Panc1 (cell line): ENCODE measurements around the gene SEMA4D. TPM values are rescaled to one million over a fixed set of nuclear protein-coding genes. Genes with fewer than 3 reads are reported as not detected.

Source experiments
- ATAC-seq: fragments of 200-7000 bp; cut with Tn5 transposase; 2 replicates; pipeline ENCODE4 v1.9.1; 2020; ENCODE audit warnings: mild to moderate bottlenecking, moderate library complexity
- BruUV-seq: library from RNA; stranded (reverse); fragments of 400-500 nt; replicated peaks from 2 replicates; lab custom pipeline; 2021; lab: Mats Ljungman, UMichigan
- CTCF ChIA-PET: fragments of 300-600 bp; sonication (Branson Sonifier 250); formaldehyde crosslinking; loops from one replicate; lab custom pipeline; 2022; ENCODE audit warnings: antibody characterized with exemption; lab: Charles Lee
- POLR2A ChIA-PET: fragments of 300-600 bp; sonication (Branson Sonifier 250); formaldehyde crosslinking; loops from one replicate; lab custom pipeline; 2022; ENCODE audit warnings: antibody characterized with exemption; lab: Charles Lee
- DNase-seq: peaks from one replicate; pipeline ENCODE4 v3.0.0-alpha.2; 2010; ENCODE audit warnings: low read depth, low spot score
- H3K27ac ChIP-seq: 2 replicates; pipeline ENCODE4 v1.5.1; 2011; ENCODE audit warnings: mild to moderate bottlenecking, low read length, inconsistent platforms
- H3K27me3 ChIP-seq: fragments of 200-500 bp; sonication (Bioruptor generic); 2 replicates; pipeline ENCODE4 v1.6.0; 2014; ENCODE audit warnings: low read length, inconsistent platforms; ENCODE audit not compliant: control insufficient read depth, insufficient read depth
- H3K36me3 ChIP-seq: fragments of 200-500 bp; sonication (Bioruptor generic); 2 replicates; pipeline ENCODE4 v1.5.1; 2014; ENCODE audit warnings: inconsistent platforms, mild to moderate bottlenecking, low read length, moderate library complexity; ENCODE audit not compliant: control insufficient read depth, insufficient read depth
- H3K4me1 ChIP-seq: 2 replicates; pipeline ENCODE4 v1.5.1; 2011; ENCODE audit warnings: inconsistent platforms, mild to moderate bottlenecking, low read length, moderate library complexity; ENCODE audit not compliant: control insufficient read depth, insufficient read depth
- H3K4me3 ChIP-seq, 2 experiments: 2 replicates each; pipeline ENCODE4 v1.5.1; 2011 to 2012; ENCODE audit warnings: low read depth in 2 of 2, low read length in 2 of 2, mild to moderate bottlenecking in 2 of 2, inconsistent platforms in 1 of 2, moderate library complexity in 1 of 2
- H3K9me3 ChIP-seq: fragments of 200-500 bp; sonication (Bioruptor generic); 2 replicates; pipeline ENCODE4 v1.5.1; 2014; ENCODE audit warnings: low read depth, mild to moderate bottlenecking, inconsistent platforms, low read length, moderate library complexity; ENCODE audit not compliant: control insufficient read depth, insufficient read depth
- POLR2AphosphoS5 ChIP-seq: IDR thresholded peaks from 2 replicates; pipeline ENCODE4 v1.6.1; 2012; ENCODE audit warnings: mild to moderate bottlenecking, low read depth, low read length, moderate library complexity
- SIN3A ChIP-seq: IDR thresholded peaks from 2 replicates; pipeline ENCODE4 v1.6.1; 2012; ENCODE audit warnings: low read depth, mild to moderate bottlenecking, low read length, moderate library complexity, borderline replicate concordance; ENCODE audit not compliant: insufficient read depth
- TCF7L2 ChIP-seq: IDR thresholded peaks from 2 replicates; pipeline ENCODE4 v1.6.1; 2011; ENCODE audit warnings: mild to moderate bottlenecking, low read depth, low read length, inconsistent platforms
- in situ Hi-C: cut with HindIII; loops from 2 replicates; pipeline ENCODE4 v1.10.0; 2016; ENCODE audit warnings: low sequenced_read_pairs, low pct_unique_long_range_greater_than_20kb
- intact Hi-C: fragments of 100-400 bp; cut with micrococcal nuclease; formaldehyde crosslinking; loops from one replicate; pipeline ENCODE4 v1.10.0; 2022; ENCODE audit not compliant: unreplicated experiment
- total RNA-seq: library from RNA; stranded (reverse); gene quantifications from one replicate; pipeline ENCODE4 v1.2.1, GENCODE V29; 2021; ENCODE audit not compliant: unreplicated experiment
- TF ChIP-seq, protein P1 (sequence below), 2 experiments: IDR thresholded peaks; 2 replicates each; pipeline ENCODE4 v1.6.1; 2011 to 2012; ENCODE audit warnings: low read depth in 2 of 2, control low read depth in 1 of 2, low read length in 1 of 2, mild to moderate bottlenecking in 1 of 2, moderate library complexity in 1 of 2; ENCODE audit not compliant: insufficient read depth in 1 of 2
- TF ChIP-seq, protein P2 (sequence below): fragments of 450-650 bp; IDR thresholded peaks from 2 replicates; pipeline ENCODE4 v1.5.1; 2017; ENCODE audit warnings: mild to moderate bottlenecking

Gene SEMA4D
- total RNA-seq, 1 experiment from 2014 or later = 6.5 TPM

DNA sequence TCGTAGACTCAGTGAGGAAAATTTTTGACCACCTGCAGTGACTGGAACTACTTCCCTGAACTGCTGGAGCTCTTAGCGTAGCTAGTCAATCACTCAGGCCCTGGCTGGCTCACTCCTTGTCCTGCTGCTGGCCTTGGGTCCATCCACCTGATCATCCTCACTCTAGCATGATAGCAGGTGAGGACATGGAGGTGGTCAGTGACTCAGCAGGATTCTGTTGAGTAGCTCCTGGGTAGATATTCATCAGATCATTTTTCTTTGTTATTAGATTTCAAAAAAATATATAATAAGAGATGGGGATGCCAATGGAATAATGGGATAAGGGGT, 25.0 kb upstream of the SEMA4D start:
- no peaks in the 10 kb centered on the region for H3K27me3 ChIP-seq
- no peaks in the 10 kb centered on the region for H3K4me1 ChIP-seq
- CTCF ChIA-PET = no interaction called here
- ATAC-seq = no peak
- no peaks in the 10 kb centered on the region for H3K9me3 ChIP-seq
- no peak overlapping the region for H3K27ac ChIP-seq
- BruUV-seq = no TSS peak
- H3K4me3 ChIP-seq = no peak overlapping the region
- DNase-seq = no peak
- intact Hi-C loops = no loop called here
- POLR2A ChIA-PET = no interaction called here
- no peaks in the 10 kb centered on the region for H3K36me3 ChIP-seq
- TF ChIP-seq, protein P1, sequence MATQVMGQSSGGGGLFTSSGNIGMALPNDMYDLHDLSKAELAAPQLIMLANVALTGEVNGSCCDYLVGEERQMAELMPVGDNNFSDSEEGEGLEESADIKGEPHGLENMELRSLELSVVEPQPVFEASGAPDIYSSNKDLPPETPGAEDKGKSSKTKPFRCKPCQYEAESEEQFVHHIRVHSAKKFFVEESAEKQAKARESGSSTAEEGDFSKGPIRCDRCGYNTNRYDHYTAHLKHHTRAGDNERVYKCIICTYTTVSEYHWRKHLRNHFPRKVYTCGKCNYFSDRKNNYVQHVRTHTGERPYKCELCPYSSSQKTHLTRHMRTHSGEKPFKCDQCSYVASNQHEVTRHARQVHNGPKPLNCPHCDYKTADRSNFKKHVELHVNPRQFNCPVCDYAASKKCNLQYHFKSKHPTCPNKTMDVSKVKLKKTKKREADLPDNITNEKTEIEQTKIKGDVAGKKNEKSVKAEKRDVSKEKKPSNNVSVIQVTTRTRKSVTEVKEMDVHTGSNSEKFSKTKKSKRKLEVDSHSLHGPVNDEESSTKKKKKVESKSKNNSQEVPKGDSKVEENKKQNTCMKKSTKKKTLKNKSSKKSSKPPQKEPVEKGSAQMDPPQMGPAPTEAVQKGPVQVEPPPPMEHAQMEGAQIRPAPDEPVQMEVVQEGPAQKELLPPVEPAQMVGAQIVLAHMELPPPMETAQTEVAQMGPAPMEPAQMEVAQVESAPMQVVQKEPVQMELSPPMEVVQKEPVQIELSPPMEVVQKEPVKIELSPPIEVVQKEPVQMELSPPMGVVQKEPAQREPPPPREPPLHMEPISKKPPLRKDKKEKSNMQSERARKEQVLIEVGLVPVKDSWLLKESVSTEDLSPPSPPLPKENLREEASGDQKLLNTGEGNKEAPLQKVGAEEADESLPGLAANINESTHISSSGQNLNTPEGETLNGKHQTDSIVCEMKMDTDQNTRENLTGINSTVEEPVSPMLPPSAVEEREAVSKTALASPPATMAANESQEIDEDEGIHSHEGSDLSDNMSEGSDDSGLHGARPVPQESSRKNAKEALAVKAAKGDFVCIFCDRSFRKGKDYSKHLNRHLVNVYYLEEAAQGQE (IDR thresholded peaks at IDR 0.05; ENCODE audit: insufficient read depth in 1 of 2, low read depth in 2 of 2, low read length in 1 of 2) = no peak
- TF ChIP-seq POLR2AphosphoS5 = no peak
- no peak for TF ChIP-seq TCF7L2
- TF ChIP-seq, protein P2, sequence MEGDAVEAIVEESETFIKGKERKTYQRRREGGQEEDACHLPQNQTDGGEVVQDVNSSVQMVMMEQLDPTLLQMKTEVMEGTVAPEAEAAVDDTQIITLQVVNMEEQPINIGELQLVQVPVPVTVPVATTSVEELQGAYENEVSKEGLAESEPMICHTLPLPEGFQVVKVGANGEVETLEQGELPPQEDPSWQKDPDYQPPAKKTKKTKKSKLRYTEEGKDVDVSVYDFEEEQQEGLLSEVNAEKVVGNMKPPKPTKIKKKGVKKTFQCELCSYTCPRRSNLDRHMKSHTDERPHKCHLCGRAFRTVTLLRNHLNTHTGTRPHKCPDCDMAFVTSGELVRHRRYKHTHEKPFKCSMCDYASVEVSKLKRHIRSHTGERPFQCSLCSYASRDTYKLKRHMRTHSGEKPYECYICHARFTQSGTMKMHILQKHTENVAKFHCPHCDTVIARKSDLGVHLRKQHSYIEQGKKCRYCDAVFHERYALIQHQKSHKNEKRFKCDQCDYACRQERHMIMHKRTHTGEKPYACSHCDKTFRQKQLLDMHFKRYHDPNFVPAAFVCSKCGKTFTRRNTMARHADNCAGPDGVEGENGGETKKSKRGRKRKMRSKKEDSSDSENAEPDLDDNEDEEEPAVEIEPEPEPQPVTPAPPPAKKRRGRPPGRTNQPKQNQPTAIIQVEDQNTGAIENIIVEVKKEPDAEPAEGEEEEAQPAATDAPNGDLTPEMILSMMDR = no peak
- TF ChIP-seq SIN3A = no peak
- in situ Hi-C loops = no loop called here

DNA sequence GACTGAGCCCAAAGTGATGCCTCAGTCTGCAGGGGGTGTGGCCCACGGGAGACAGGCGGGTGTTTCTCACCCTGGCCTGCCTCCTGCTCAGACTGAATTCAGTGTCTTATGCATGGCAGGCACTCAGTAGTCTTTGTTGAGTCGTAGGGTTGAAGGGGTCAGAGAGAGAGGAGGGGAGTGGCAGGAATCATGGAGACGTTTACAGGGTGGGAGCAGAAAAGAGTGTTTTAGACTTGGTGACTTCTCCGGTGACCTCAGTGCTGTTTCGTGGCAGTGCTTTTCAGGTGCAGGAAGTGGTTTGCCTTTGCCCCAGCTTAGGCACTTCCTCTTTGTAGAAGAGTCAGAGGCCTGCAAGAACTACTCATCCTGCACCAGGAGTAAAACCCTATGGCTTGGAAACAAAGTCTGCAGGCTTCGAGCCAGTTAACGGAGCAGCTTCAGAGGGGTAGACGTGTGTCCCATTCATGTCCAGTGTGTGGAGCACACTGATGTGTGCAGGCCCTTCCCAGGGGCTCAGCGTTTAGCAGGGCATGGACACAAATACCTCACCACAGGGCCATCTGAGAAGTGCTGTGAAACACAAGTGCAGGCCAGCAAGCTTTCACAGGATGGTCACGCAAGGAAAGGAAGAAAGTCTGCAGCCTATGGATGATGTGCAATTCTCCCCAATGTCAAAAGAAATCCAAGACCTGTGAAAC, 24.5 kb upstream of the SEMA4D start:
- Histone ChIP-seq H3K36me3 (no peaks in the 10 kb centered on the region), H3K27me3 (no peaks in the 10 kb centered on the region), H3K9me3 (no peaks in the 10 kb centered on the region), H3K4me1 (no peaks in the 10 kb centered on the region), H3K4me3 (no peak overlapping the region), H3K27ac (no peak overlapping the region)
- ChIA-PET CTCF (no interaction called here), POLR2A (no interaction called here)
- no peak for DNase-seq
- in situ Hi-C loops = no loop called here
- no peak for ATAC-seq
- TF ChIP-seq, protein P1 (IDR thresholded peaks at IDR 0.05; ENCODE audit: insufficient read depth in 1 of 2, low read depth in 2 of 2, low read length in 1 of 2) = no peak
- no peak for TF ChIP-seq SIN3A
- TF ChIP-seq, protein P2 = no peak
- no TSS peak for BruUV-seq
- intact Hi-C loops = no loop called here
